22Rv1 (cell line): ENCODE data around the gene GAPT.

Source experiments
- CTCF ChIP-seq: fragments of 450-650 bp; IDR thresholded peaks from 2 replicates; pipeline ENCODE4 v1.5.1; 2017; ENCODE audit warnings: mild to moderate bottlenecking
- ZFX ChIP-seq: fragments of 450-650 bp; IDR thresholded peaks from 2 replicates; pipeline ENCODE4 v1.6.1; 2017; ENCODE audit warnings: antibody characterized with exemption, borderline replicate concordance

- no peak for TF ChIP-seq CTCF
- no peak for TF ChIP-seq ZFX
These were observed 6.2 kb downstream of the GAPT start for GRCh38 chr5:58497386-58497785.
